DOHH2 (cell line): ENCODE data around the gene KHNYN.

Source experiments
- H3F3A ChIP-seq: fragments of 200-600 bp; sonication (generic), shearing (Covaris generic); 2 replicates; pipeline ENCODE4 v1.6.0; 2016; ENCODE audit warnings: antibody characterized with exemption, mild to moderate bottlenecking; ENCODE audit not compliant: control insufficient read depth, insufficient read depth
- H3K27ac ChIP-seq: fragments of 200-600 bp; sonication (generic); 2 replicates; pipeline ENCODE4 v1.5.1; 2014; ENCODE audit warnings: low read depth, mild to moderate bottlenecking, low read length, moderate library complexity
- H3K27me3 ChIP-seq: fragments of 200-600 bp; sonication (generic); 2 replicates; pipeline ENCODE4 v1.6.1; 2014; ENCODE audit warnings: mild to moderate bottlenecking, low read length, mixed read lengths; ENCODE audit not compliant: control insufficient read depth
- H3K36me3 ChIP-seq: fragments of 200-600 bp; sonication (generic); 2 replicates; pipeline ENCODE4 v1.6.1; 2014; ENCODE audit warnings: mild to moderate bottlenecking, low read length, moderate library complexity, mixed read lengths; ENCODE audit not compliant: control insufficient read depth
- H3K4me1 ChIP-seq: fragments of 200-600 bp; sonication (generic); 2 replicates; pipeline ENCODE4 v1.6.1; 2014; ENCODE audit warnings: mild to moderate bottlenecking, low read length, mixed read lengths; ENCODE audit not compliant: control insufficient read depth
- H3K4me2 ChIP-seq: fragments of 200-600 bp; sonication (generic); 2 replicates; pipeline ENCODE4 v1.6.0; 2014; ENCODE audit warnings: mild to moderate bottlenecking, low read length, moderate library complexity
- H3K4me3 ChIP-seq: fragments of 200-600 bp; sonication (generic); 2 replicates; pipeline ENCODE4 v1.5.1; 2014; ENCODE audit warnings: mild to moderate bottlenecking, low read length, mixed read lengths
- H3K79me2 ChIP-seq: fragments of 200-600 bp; sonication (generic); 2 replicates; pipeline ENCODE4 v1.6.1; 2014; ENCODE audit warnings: mild to moderate bottlenecking, low read length, mixed read lengths; ENCODE audit not compliant: control insufficient read depth
- H3K9me2 ChIP-seq: fragments of 200-600 bp; sonication (generic); replicated peaks from 2 replicates; pipeline ENCODE4 v1.6.1; 2014; ENCODE audit warnings: mild to moderate bottlenecking, low read length, mixed read lengths; ENCODE audit not compliant: control insufficient read depth
- H3K9me3 ChIP-seq: fragments of 200-600 bp; sonication (generic); 2 replicates; pipeline ENCODE4 v1.6.1; 2014; ENCODE audit warnings: antibody characterized with exemption, low read length, mixed read lengths; ENCODE audit not compliant: control insufficient read depth, insufficient read depth
- H4K20me1 ChIP-seq: fragments of 200-600 bp; sonication (generic); 2 replicates; pipeline ENCODE4 v1.6.0; 2014; ENCODE audit warnings: low read depth, mild to moderate bottlenecking, antibody characterized with exemption, low read length, moderate library complexity; ENCODE audit not compliant: control insufficient read depth, insufficient read depth
- EZH2phosphoT487 ChIP-seq: fragments of 200-600 bp; sonication (generic); IDR thresholded peaks from 2 replicates; pipeline ENCODE4 v1.6.1; 2017; ENCODE audit warnings: borderline replicate concordance, mild to moderate bottlenecking, antibody characterized with exemption, low read length, moderate library complexity, mixed read lengths
- TF ChIP-seq, protein P1 (sequence below): fragments of 200-600 bp; sonication (generic); IDR thresholded peaks from one replicate; pipeline ENCODE4 v1.5.1; 2014; ENCODE audit warnings: antibody characterized with exemption, mild to moderate bottlenecking, low read depth, low read length; ENCODE audit not compliant: poor library complexity, severe bottlenecking

The KHNYN gene

DNA sequence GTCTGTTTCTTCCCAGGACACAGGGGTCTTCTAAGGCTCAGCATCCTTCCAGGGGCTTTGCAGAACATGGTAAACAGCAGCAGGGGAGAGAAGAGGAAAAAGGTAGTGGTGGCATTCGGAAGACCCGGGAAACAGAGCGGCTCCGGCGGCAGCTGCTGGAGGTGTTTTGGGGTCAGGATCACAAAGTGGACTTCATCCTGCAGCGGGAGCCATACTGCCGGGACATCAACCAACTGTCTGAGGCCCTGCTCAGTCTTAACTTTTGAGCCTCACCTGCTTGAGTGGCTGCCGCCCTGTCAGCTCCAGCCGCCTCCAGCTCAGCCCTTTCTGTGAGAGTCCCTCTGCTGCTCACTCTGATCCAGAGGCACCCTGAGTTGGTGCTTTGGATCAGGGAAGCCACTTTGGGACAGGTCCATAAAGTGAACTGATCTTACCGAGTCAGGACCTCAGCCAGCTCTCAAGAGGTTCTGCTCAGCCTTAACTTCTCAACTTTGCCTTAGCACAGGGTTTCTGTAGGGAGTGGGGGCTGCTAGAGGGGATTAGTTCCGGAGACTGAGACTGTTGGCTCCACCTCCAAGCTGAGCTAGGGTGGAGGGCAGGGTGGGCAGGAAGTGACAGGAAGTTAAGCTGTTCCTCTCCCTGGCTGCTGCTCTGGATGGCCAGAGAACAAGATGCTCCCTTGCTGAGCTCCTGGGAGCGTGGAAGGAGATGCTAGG is 7.4 kb downstream of the KHNYN start:
- Histone ChIP-seq H3F3A (peaks cover 3% of the 10 kb centered on the region; the same call in 1 of the 2 replicates), H3K4me2 (peak overlapping the region; percentile 70), H3K4me3 (peak overlapping the region; percentile 53), H3K9me3 (no peaks in the 10 kb centered on the region), H3K36me3 (peaks cover 81% of the 10 kb centered on the region), H3K4me1 (peaks cover 41% of the 10 kb centered on the region), H3K79me2 (peaks cover 30% of the 10 kb centered on the region), H3K27ac (peak overlapping the region; percentile 72), H3K27me3 (no peaks in the 10 kb centered on the region), H3K9me2 (no peaks in the 10 kb centered on the region), H4K20me1 (peaks cover 3% of the 10 kb centered on the region; the same call in 1 of the 2 replicates)
- no peak for TF ChIP-seq EZH2phosphoT487
- TF ChIP-seq, protein P1, sequence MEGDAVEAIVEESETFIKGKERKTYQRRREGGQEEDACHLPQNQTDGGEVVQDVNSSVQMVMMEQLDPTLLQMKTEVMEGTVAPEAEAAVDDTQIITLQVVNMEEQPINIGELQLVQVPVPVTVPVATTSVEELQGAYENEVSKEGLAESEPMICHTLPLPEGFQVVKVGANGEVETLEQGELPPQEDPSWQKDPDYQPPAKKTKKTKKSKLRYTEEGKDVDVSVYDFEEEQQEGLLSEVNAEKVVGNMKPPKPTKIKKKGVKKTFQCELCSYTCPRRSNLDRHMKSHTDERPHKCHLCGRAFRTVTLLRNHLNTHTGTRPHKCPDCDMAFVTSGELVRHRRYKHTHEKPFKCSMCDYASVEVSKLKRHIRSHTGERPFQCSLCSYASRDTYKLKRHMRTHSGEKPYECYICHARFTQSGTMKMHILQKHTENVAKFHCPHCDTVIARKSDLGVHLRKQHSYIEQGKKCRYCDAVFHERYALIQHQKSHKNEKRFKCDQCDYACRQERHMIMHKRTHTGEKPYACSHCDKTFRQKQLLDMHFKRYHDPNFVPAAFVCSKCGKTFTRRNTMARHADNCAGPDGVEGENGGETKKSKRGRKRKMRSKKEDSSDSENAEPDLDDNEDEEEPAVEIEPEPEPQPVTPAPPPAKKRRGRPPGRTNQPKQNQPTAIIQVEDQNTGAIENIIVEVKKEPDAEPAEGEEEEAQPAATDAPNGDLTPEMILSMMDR: peak; percentile 45

DNA sequence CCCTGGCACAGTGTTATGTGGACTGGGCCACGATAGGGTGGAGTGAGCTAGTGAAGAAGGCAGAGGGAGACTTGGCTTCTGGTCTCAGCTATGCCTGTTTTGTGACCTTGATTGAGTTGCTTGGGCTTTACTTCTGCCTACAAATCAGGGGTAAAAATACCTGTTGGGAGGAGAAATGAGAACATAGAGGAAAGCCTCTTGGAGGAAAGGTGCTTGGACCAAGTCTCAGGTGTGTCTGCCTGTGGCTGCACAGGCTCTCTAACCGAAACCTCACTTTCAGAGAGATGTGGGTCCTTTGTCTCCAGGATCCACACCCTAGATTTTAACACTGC is 7.9 kb downstream of the KHNYN start:
- Histone ChIP-seq H3K36me3 (peaks cover 76% of the 10 kb centered on the region), H4K20me1 (peaks cover under 1% of the 10 kb centered on the region; the same call in 1 of the 2 replicates), H3K4me2 (peak overlapping the region; percentile 70), H3K9me2 (no peaks in the 10 kb centered on the region), H3K79me2 (peaks cover 27% of the 10 kb centered on the region), H3K27me3 (no peaks in the 10 kb centered on the region), H3K27ac (peak overlapping the region; percentile 72), H3K4me1 (peaks cover 41% of the 10 kb centered on the region), H3K4me3 (peak overlapping the region; percentile 53; the same call in 1 of the 2 replicates), H3K9me3 (no peaks in the 10 kb centered on the region), H3F3A (peaks cover 3% of the 10 kb centered on the region; the same call in 1 of the 2 replicates)
- TF ChIP-seq, protein P1: no peak
- no peak for TF ChIP-seq EZH2phosphoT487

DNA sequence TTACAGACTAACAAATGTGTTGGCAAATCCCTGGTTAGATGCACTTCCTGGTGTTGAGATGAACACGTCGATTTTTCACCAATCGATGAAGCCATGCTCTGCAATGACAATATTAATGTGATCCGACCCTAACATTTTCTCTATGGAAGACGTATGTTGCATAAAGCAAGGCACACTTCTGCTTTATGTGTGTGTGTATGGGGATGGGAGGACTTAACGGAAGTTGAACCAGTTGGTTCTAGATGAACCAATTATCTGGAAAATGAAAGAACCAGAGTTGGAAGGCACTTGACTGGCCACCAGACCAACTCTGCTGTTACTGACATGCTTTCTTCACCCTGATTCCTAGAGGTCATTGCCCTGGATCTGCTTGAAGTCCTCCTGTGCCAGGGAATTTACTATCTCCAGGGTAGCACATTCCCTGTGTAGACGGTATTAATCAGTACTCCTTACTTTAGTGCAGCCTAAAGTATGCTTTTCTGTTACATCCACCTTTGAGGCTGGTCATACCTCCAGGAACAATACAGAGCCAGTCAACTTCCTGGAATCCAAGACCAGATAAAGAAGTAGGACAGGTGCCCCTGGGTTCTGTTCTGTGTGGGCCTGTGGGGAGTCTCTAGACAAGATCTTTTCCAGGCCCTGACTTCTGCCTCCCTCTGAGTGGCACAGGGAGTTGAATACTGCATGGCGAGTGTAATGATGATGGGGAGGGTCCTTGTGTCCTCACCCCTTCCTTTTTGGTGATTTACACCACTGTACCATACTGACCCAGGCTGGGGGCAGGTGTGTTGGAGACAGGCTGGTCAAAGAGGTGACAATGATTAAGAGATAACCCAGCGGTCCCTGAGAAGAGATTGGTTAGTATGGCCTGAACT is 8.7 kb downstream of the KHNYN start:
- no peak for TF ChIP-seq EZH2phosphoT487
- TF ChIP-seq, protein P1: no peak
- peaks cover 3% of the 10 kb centered on the region; the same call in 1 of the 2 replicates for H3F3A ChIP-seq
- no peak overlapping the region; the same call in 1 of the 2 replicates for H3K27ac ChIP-seq
- no peaks in the 10 kb centered on the region for H3K9me3 ChIP-seq
- peaks cover 44% of the 10 kb centered on the region for H3K4me1 ChIP-seq
- H3K36me3 ChIP-seq: peaks cover 68% of the 10 kb centered on the region
- H3K4me2 ChIP-seq: no peak overlapping the region
- H3K27me3 ChIP-seq: no peaks in the 10 kb centered on the region
- H3K4me3 ChIP-seq: no peak overlapping the region
- peaks cover 31% of the 10 kb centered on the region for H3K79me2 ChIP-seq
- H4K20me1 ChIP-seq: no peaks in the 10 kb centered on the region
- H3K9me2 ChIP-seq: no peaks in the 10 kb centered on the region
